HG03442 (cell line): Measurements from ENCODE around the gene IGSF9.

Experiments
- ATAC-seq: cut with Tn5 transposase; IDR thresholded peaks from one replicate; pipeline ENCODE4 v1.9.1; 2021; ENCODE audit warnings: mild to moderate bottlenecking, moderate library complexity; ENCODE audit not compliant: unreplicated experiment

IGSF9 gene

GRCh38 chr1:159879977-159880376 is 65.4 kb downstream of the IGSF9 start:
- no peak for ATAC-seq

GRCh38 chr1:159879136-159879535 is 66.3 kb downstream of the IGSF9 start:
- ATAC-seq: no peak

- ATAC-seq: no peak
Observed at GRCh38 chr1:159877695-159878444, 67.5 kb downstream of the IGSF9 start.
